ENCODE results near the gene CALD1. TPM values are rescaled to one million over a fixed set of nuclear protein-coding genes. Genes with fewer than 3 reads are reported as not detected.
A peak's percentile ranks its signal among the peaks of the same experiment; 100 is the strongest.

The CALD1 gene
- total RNA-seq, 2 donors from 2014 or later = 57.0 to 72.6 TPM

- peaks cover 17% of the 10 kb centered on the region for H3K4me1 ChIP-seq
- WGBS, 2 donors = 12 to 28% methylated on average over 4 of the region's 4 CpGs
- no peak overlapping the region for H3K27ac ChIP-seq
- DNase-seq = peak; percentile 21 to 46 (median 32)
- no peaks in the 10 kb centered on the region for H3K9me3 ChIP-seq
- H3K36me3 ChIP-seq (replicated peaks in 1 of 2; ENCODE audit: insufficient read depth in 1 of 2, low read depth in 2 of 2) = no peaks in the 10 kb centered on the region
- H3K4me3 ChIP-seq = no peak overlapping the region
- ATAC-seq = peak; percentile 63
- H3K27me3 ChIP-seq = no peaks in the 10 kb centered on the region
- intact Hi-C loops (cut with DNase I) = no loop called here
- TF ChIP-seq POLR2A (IDR thresholded peaks at IDR 0.05) (no peak), CTCF (IDR thresholded peaks at IDR 0.05) (no peak)
These were observed 130.9 kb downstream of the CALD1 start for GRCh38 chr7:134910214-134910890.

GRCh38 chr7:134910968-134911367 lies 131.5 kb downstream of the CALD1 start:
- TF ChIP-seq CTCF (IDR thresholded peaks at IDR 0.05) (no peak), POLR2A (IDR thresholded peaks at IDR 0.05) (no peak)
- DNase-seq = no peak
- no peaks in the 10 kb centered on the region for H3K36me3 ChIP-seq (replicated peaks in 1 of 2; ENCODE audit: insufficient read depth in 1 of 2, low read depth in 2 of 2)
- intact Hi-C loops (cut with DNase I) = no loop called here
- H3K27me3 ChIP-seq = no peaks in the 10 kb centered on the region
- WGBS, 2 donors = 87 to 96% methylated on average over 4 of the region's 4 CpGs
- H3K4me3 ChIP-seq = no peak overlapping the region
- ATAC-seq = no peak
- H3K27ac ChIP-seq = no peak overlapping the region
- no peaks in the 10 kb centered on the region for H3K9me3 ChIP-seq
- peaks cover 17% of the 10 kb centered on the region for H3K4me1 ChIP-seq

- 81 to 84% methylated on average over 6 of the region's 6 CpGs for WGBS, 2 donors
- H3K4me1 ChIP-seq = peaks cover 3% of the 10 kb centered on the region
- intact Hi-C loops (cut with DNase I) = no loop called here
- no peaks in the 10 kb centered on the region for H3K27me3 ChIP-seq
- ATAC-seq = no peak
- no peak overlapping the region for H3K27ac ChIP-seq
- H3K9me3 ChIP-seq = no peaks in the 10 kb centered on the region
- no peak overlapping the region for H3K4me3 ChIP-seq
- H3K36me3 ChIP-seq (replicated peaks in 1 of 2; ENCODE audit: insufficient read depth in 1 of 2, low read depth in 2 of 2) = no peaks in the 10 kb centered on the region
- TF ChIP-seq CTCF (IDR thresholded peaks at IDR 0.05) = no peak
- TF ChIP-seq POLR2A (IDR thresholded peaks at IDR 0.05) = no peak
- no peak for DNase-seq
These were observed 136.9 kb downstream of the CALD1 start for GRCh38 chr7:134916171-134916883.

- H3K4me3 ChIP-seq = no peak overlapping the region
- H3K27me3 ChIP-seq = no peaks in the 10 kb centered on the region
- intact Hi-C loops (cut with DNase I) = no loop called here
- H3K4me1 ChIP-seq = no peaks in the 10 kb centered on the region
- no peaks in the 10 kb centered on the region for H3K36me3 ChIP-seq (replicated peaks in 1 of 2; ENCODE audit: insufficient read depth in 1 of 2, low read depth in 2 of 2)
- H3K9me3 ChIP-seq = no peaks in the 10 kb centered on the region
- TF ChIP-seq CTCF (IDR thresholded peaks at IDR 0.05) (no peak), POLR2A (IDR thresholded peaks at IDR 0.05) (no peak)
- DNase-seq (no peak), ATAC-seq (no peak)
- H3K27ac ChIP-seq = no peak overlapping the region
These were observed 139.8 kb downstream of the CALD1 start for GRCh38 chr7:134919240-134919641.

All from body of pancreas (tissue), 4 donors.